Liver (tissue), 9 donors: ENCODE data around the gene ZFYVE1. TPM values are rescaled to one million over a fixed set of nuclear protein-coding genes. Genes with fewer than 3 reads are reported as not detected.

Source experiments
- DNase-seq: peaks from one replicate; pipeline ENCODE4 v3.0.0-alpha.2; 2017; ENCODE audit warnings: low spot score
- H3K27ac ChIP-seq, 2 donors: one replicate each; pipeline ENCODE4 v1.7.0; 2013; ENCODE audit warnings: inconsistent platforms in 2 of 2, low read length in 2 of 2, control low read depth in 1 of 2, low read depth in 1 of 2, mild to moderate bottlenecking in 1 of 2
- H3K27me3 ChIP-seq, 4 donors: one replicate each; pipeline versions ENCODE4 v1.6.1 to v1.7.0; 2013; ENCODE audit warnings: low read length in 3 of 4, inconsistent platforms in 1 of 4, mild to moderate bottlenecking in 1 of 4, moderate library complexity in 1 of 4; ENCODE audit not compliant: control insufficient read depth in 4 of 4, insufficient read depth in 4 of 4
- H3K36me3 ChIP-seq, 4 donors: one replicate each; pipeline versions ENCODE4 v1.6.1 to v1.7.0; 2013; ENCODE audit warnings: low read length in 3 of 4, mild to moderate bottlenecking in 3 of 4, low read depth in 1 of 4, moderate library complexity in 1 of 4; ENCODE audit not compliant: control insufficient read depth in 4 of 4, insufficient read depth in 3 of 4
- H3K4me1 ChIP-seq, 4 donors: one replicate each; pipeline versions ENCODE4 v1.6.1 to v1.7.0; 2013; ENCODE audit warnings: low read length in 3 of 4, mild to moderate bottlenecking in 3 of 4, moderate library complexity in 1 of 4; ENCODE audit not compliant: control insufficient read depth in 4 of 4, insufficient read depth in 4 of 4
- H3K4me3 ChIP-seq, 3 donors: one replicate each; pipeline versions ENCODE4 v1.6.1 to v1.7.0; 2013; ENCODE audit warnings: low read length in 3 of 3, control low read depth in 1 of 3, low read depth in 1 of 3, mild to moderate bottlenecking in 1 of 3
- H3K9ac ChIP-seq, 2 donors: one replicate each; pipeline ENCODE4 v1.7.0; 2013; ENCODE audit warnings: low read length in 2 of 2, mild to moderate bottlenecking in 2 of 2, moderate library complexity in 2 of 2, control low read depth in 1 of 2, low read depth in 1 of 2
- H3K9me3 ChIP-seq, 4 donors: one replicate each; pipeline versions ENCODE4 v1.6.1 to v1.7.0; 2013; ENCODE audit warnings: low read length in 3 of 4; ENCODE audit not compliant: control insufficient read depth in 4 of 4
- ATF3 ChIP-seq: IDR thresholded peaks from 2 replicates; pipeline ENCODE4 v1.6.1; 2016; ENCODE audit warnings: antibody characterized with exemption
- CTCF ChIP-seq: fragments of 150-350 bp; IDR thresholded peaks from 2 replicates; pipeline ENCODE4 v1.5.1; 2017; ENCODE audit warnings: improper control_type of control experiment, low read depth, low read length; ENCODE audit not compliant: missing input control
- EGR1 ChIP-seq, 2 donors: IDR thresholded peaks; 2 replicates each; pipeline ENCODE4 v1.6.1; 2016 to 2018; ENCODE audit warnings: antibody characterized with exemption in 2 of 2, low read depth in 2 of 2
- FOXA1 ChIP-seq: IDR thresholded peaks from 2 replicates; pipeline ENCODE4 v1.6.1; 2016; ENCODE audit warnings: antibody characterized with exemption
- FOXA2 ChIP-seq: IDR thresholded peaks from 2 replicates; pipeline ENCODE4 v1.6.1; 2016; ENCODE audit warnings: antibody characterized with exemption
- GABPA ChIP-seq, 2 donors: IDR thresholded peaks in 1 of 2; conservative IDR thresholded peaks in 1 of 2; 2 replicates each; pipeline ENCODE4 v1.6.1; 2016; ENCODE audit warnings: antibody characterized with exemption in 2 of 2, mild to moderate bottlenecking in 1 of 2, moderate library complexity in 1 of 2
- HNF4A ChIP-seq, 2 donors: conservative IDR thresholded peaks; 2 replicates each; pipeline ENCODE4 v1.6.1; 2016; ENCODE audit warnings: antibody characterized with exemption in 2 of 2, mild to moderate bottlenecking in 2 of 2
- HNF4G ChIP-seq: IDR thresholded peaks from 2 replicates; pipeline ENCODE4 v1.6.1; 2016; ENCODE audit warnings: antibody characterized with exemption
- JUND ChIP-seq, 2 donors: IDR thresholded peaks; 2 replicates each; pipeline ENCODE4 v1.6.1; 2016; ENCODE audit warnings: antibody characterized with exemption in 2 of 2
- MAX ChIP-seq: IDR thresholded peaks from 2 replicates; pipeline ENCODE4 v1.6.1; 2016; ENCODE audit warnings: antibody characterized with exemption
- NR2F2 ChIP-seq: IDR thresholded peaks from 2 replicates; pipeline ENCODE4 v1.6.1; 2016; ENCODE audit warnings: antibody characterized with exemption
- RAD21 ChIP-seq, 2 donors: IDR thresholded peaks; 2 replicates each; pipeline ENCODE4 v1.6.1; 2016; ENCODE audit warnings: antibody characterized with exemption in 2 of 2, mild to moderate bottlenecking in 2 of 2
- REST ChIP-seq: IDR thresholded peaks from 2 replicates; pipeline ENCODE4 v1.6.1; 2016; ENCODE audit warnings: antibody characterized with exemption, mild to moderate bottlenecking
- RXRA ChIP-seq, 2 donors: IDR thresholded peaks; 2 replicates each; pipeline ENCODE4 v1.6.1; 2017 to 2018; ENCODE audit warnings: antibody characterized with exemption in 2 of 2, mild to moderate bottlenecking in 1 of 2
- SP1 ChIP-seq: IDR thresholded peaks from 2 replicates; pipeline ENCODE4 v1.6.1; 2018; ENCODE audit warnings: antibody characterized with exemption, mild to moderate bottlenecking
- TAF1 ChIP-seq: conservative IDR thresholded peaks from 2 replicates; pipeline ENCODE4 v1.6.1; 2016; ENCODE audit warnings: antibody characterized with exemption, mild to moderate bottlenecking
- YY1 ChIP-seq: IDR thresholded peaks from 2 replicates; pipeline ENCODE4 v1.6.1; 2016; ENCODE audit warnings: antibody characterized with exemption, mild to moderate bottlenecking
- ZBTB33 ChIP-seq: IDR thresholded peaks from 2 replicates; pipeline ENCODE4 v1.6.1; 2016; ENCODE audit warnings: antibody characterized with exemption
- WGBS: extraction: QIAGEN DNeasy Blood & Tissue Kit; methylation state at CpG from one replicate; pipeline ENCODE4 v1.1.7; 2013; 5-methylcytosine and 5-hydroxymethylcytosine counted together
- polyA plus RNA-seq, 2 donors: library from polyadenylated mRNA; stranded (reverse) in 1 of 2; unstranded in 1 of 2; fragments of 200-250 nt in 1 of 2; fragments of >200 nt in 1 of 2; fragmentation: Nextera tagmentation in 1 of 2; extraction: Ambion mirVana in 1 of 2; gene quantifications; one replicate each; pipeline versions ENCODE4 v1.2.1 to v1.2.3, GENCODE V29; 2013 to 2015
- total RNA-seq, 2 donors: library from RNA; depleted of rRNA; stranded (reverse); fragments of >200 nt; gene quantifications; one replicate each; pipeline ENCODE4 v1.2.3, GENCODE V29; 2014
- donor health status: healthy.
- donor health status: healthy.
- donor health status: healthy.
- donor health status: healthy.
- donor health status: healthy.

Gene ZFYVE1
- total and polyA plus RNA-seq, 4 donors = 5.8 to 13.5 (median 7.9) TPM

- Histone ChIP-seq H3K36me3 (no peaks in the 10 kb centered on the region), H3K9me3 (no peaks in the 10 kb centered on the region), H3K4me3 (no peak overlapping the region), H3K4me1 (peaks cover 0 to 10% (median 5%) of the 10 kb centered on the region in 4 donors), H3K27ac (no peak overlapping the region), H3K27me3 (no peaks in the 10 kb centered on the region), H3K9ac (no peak overlapping the region)
- TF ChIP-seq JUND (IDR thresholded peaks at IDR 0.05) (no peak), HNF4A (conservative IDR thresholded peaks at IDR 0.05) (no peak), SP1 (no peak), RAD21 (IDR thresholded peaks at IDR 0.05) (no peak), TAF1 (no peak), NR2F2 (no peak), ATF3 (no peak), EGR1 (IDR thresholded peaks at IDR 0.05; ENCODE audit: low read depth in 2 of 2) (no peak), ZBTB33 (no peak), YY1 (no peak)
- DNase-seq = no peak
- WGBS = 97% methylated on average over 43 of the region's 43 CpGs
Measured at GRCh38 chr14:72929316-72930080, 97.4 kb downstream of the ZFYVE1 start.

- no peak for DNase-seq
- H3K4me3 ChIP-seq = no peak overlapping the region
- peaks cover 0 to 10% (median 5%) of the 10 kb centered on the region in 4 donors for H3K4me1 ChIP-seq
- TF ChIP-seq JUND (IDR thresholded peaks at IDR 0.05) (no peak), RXRA (IDR thresholded peaks at IDR 0.05) (no peak), EGR1 (IDR thresholded peaks at IDR 0.05; ENCODE audit: low read depth in 2 of 2) (no peak), TAF1 (no peak), HNF4A (conservative IDR thresholded peaks at IDR 0.05) (no peak), ZBTB33 (no peak), CTCF (no peak), NR2F2 (no peak), RAD21 (IDR thresholded peaks at IDR 0.05) (no peak), HNF4G (no peak), FOXA2 (no peak), FOXA1 (no peak), GABPA (IDR thresholded peaks at IDR 0.05 in 1 of 2, conservative IDR thresholded peaks at IDR 0.05 in 1 of 2) (no peak), SP1 (no peak), MAX (no peak), REST (no peak), ATF3 (no peak)
- H3K9ac ChIP-seq = no peak overlapping the region
- no peaks in the 10 kb centered on the region for H3K9me3 ChIP-seq
- H3K36me3 ChIP-seq = no peaks in the 10 kb centered on the region
- H3K27me3 ChIP-seq = no peaks in the 10 kb centered on the region
- no peak overlapping the region for H3K27ac ChIP-seq
- 91% methylated on average over 21 of the region's 21 CpGs for WGBS
Measured at GRCh38 chr14:72928872-72929271, 98.0 kb downstream of the ZFYVE1 start.
